GM10266 (cell line): ENCODE measurements around the gene RGS6.

Experiments used
- DNase-seq: peaks from one replicate; pipeline ENCODE4 v3.0.0; 2012; ENCODE audit errors: extremely low spot score
- CTCF ChIP-seq: IDR thresholded peaks from 2 replicates; pipeline ENCODE4 v1.5.1; 2012; ENCODE audit warnings: mild to moderate bottlenecking, low read depth; ENCODE audit not compliant: control insufficient read depth, insufficient read depth; ENCODE audit errors: missing control alignments

The RGS6 gene

GRCh38 chr14:72528059-72528862, 596.0 kb downstream of the RGS6 start:
- no peak for DNase-seq
- no peak for TF ChIP-seq CTCF

- no peak for DNase-seq
- no peak for TF ChIP-seq CTCF
Observed at GRCh38 chr14:72528863-72529175, 596.6 kb downstream of the RGS6 start.

- TF ChIP-seq CTCF: no peak
- no peak for DNase-seq
Observed at GRCh38 chr14:72532686-72533454, 600.6 kb downstream of the RGS6 start.

- no peak for TF ChIP-seq CTCF
- DNase-seq: no peak
Observed at GRCh38 chr14:72535485-72535884, 603.3 kb downstream of the RGS6 start.

- no peak for DNase-seq
- TF ChIP-seq CTCF: no peak
Observed at GRCh38 chr14:72538387-72538786, 606.2 kb downstream of the RGS6 start.

- DNase-seq: no peak
- TF ChIP-seq CTCF: no peak
Observed at GRCh38 chr14:72539661-72540315, 607.6 kb downstream of the RGS6 start.
